SU-DHL-6 (cell line): Measurements from ENCODE around the gene RIPK4.

ENCODE experiments used
- CTCF ChIP-seq: fragments of 200-600 bp; sonication (generic); IDR thresholded peaks from one replicate; pipeline ENCODE4 v1.5.1; 2017; ENCODE audit warnings: antibody characterized with exemption, mild to moderate bottlenecking, low read length, moderate library complexity; ENCODE audit not compliant: insufficient read depth, poor library complexity, severe bottlenecking
- EZH2phosphoT487 ChIP-seq: fragments of 200-600 bp; sonication (generic), shearing (Covaris generic); conservative IDR thresholded peaks from 2 replicates; pipeline ENCODE4 v1.6.1; 2018; ENCODE audit warnings: mild to moderate bottlenecking, antibody characterized with exemption, low read length, moderate library complexity, mixed read lengths

DNA sequence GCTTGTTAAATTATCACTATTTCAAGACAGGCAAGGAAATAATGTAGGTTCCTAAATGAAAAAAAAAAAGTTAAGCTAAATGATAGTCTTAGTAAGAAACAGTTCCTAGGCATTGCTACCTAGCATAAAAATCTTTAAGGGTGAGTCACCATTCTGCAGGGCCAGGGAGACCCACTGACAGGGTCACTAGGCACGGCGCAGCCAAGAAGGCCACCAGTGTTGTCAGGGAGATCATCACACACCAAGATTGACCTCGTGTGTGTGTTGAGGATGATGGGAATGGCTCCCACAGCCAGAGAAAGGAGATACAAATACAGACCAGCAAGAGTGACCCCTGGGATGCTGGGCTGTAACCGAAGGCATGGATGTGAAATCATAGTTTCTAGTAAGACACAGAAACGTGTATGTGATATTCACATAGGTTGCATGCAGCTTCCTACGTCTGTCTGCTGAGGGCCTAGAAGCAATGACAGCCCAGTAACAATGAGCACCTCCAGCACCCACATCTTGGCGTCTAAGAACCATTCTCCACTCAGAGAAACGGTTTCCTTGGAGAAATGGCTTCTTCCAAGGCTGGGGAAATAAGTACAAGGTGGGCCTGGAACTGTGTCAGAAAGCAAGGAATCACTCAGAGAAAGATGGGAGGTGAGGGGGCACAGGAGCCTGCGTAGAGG is 29.1 kb downstream of the RIPK4 start:
- no peak for TF ChIP-seq CTCF
- TF ChIP-seq EZH2phosphoT487 = no peak
